ENCODE measurements around the gene CROCC2.

Gene CROCC2

GRCh38 chr2:240893363-240893844 lies 12.7 kb upstream of the CROCC2 start:
- DNase-seq: no peak

GRCh38 chr2:240894006-240894405 lies 12.1 kb upstream of the CROCC2 start:
- DNase-seq: no peak

- DNase-seq: no peak
These were observed 11.1 kb upstream of the CROCC2 start for GRCh38 chr2:240894836-240895558.

- DNase-seq: no peak
These were observed 10.3 kb upstream of the CROCC2 start, which contains the start of gene MAB21L4 for GRCh38 chr2:240895656-240896388. MAB21L4 (minus strand) TSS chr2:240896156; CDS start chr2:240895997, 159 bp downstream.

GRCh38 chr2:240896394-240896793 lies 9.7 kb upstream of the CROCC2 start:
- no peak for DNase-seq

- no peak for DNase-seq
These were observed 9.1 kb upstream of the CROCC2 start for GRCh38 chr2:240896871-240897692.

GRCh38 chr2:240898108-240898730 lies 7.9 kb upstream of the CROCC2 start:
- DNase-seq: no peak

GRCh38 chr2:240898731-240899467 lies 7.2 kb upstream of the CROCC2 start:
- DNase-seq: no peak

GRCh38 chr2:240899468-240899865 lies 6.7 kb upstream of the CROCC2 start:
- DNase-seq: no peak

- no peak for DNase-seq
These were observed 5.8 kb upstream of the CROCC2 start for GRCh38 chr2:240900141-240900860.

GRCh38 chr2:240901986-240902614 lies 4.0 kb upstream of the CROCC2 start:
- DNase-seq: no peak

GRCh38 chr2:240902615-240903041 lies 3.5 kb upstream of the CROCC2 start:
- no peak for DNase-seq

GRCh38 chr2:240903191-240904060 lies 2.7 kb upstream of the CROCC2 start:
- no peak for DNase-seq

- no peak for DNase-seq
These were observed 1.6 kb upstream of the CROCC2 start for GRCh38 chr2:240904216-240905175.

- no peak for DNase-seq
These were observed 857 bp upstream of the CROCC2 start for GRCh38 chr2:240905176-240905781.

- DNase-seq: no peak
These were observed 915 bp downstream of the CROCC2 start for GRCh38 chr2:240906911-240907590.

GRCh38 chr2:240909216-240909974 lies 3.3 kb downstream of the CROCC2 start:
- DNase-seq: no peak

All from Kasumi-1 (cell line).